HepG2 (cell line): ENCODE results near the gene PLXNA4. TPM values are rescaled to one million over a fixed set of nuclear protein-coding genes. Genes with fewer than 3 reads are reported as not detected.

Source experiments
- ATAC-seq: fragments of 200-7000 bp; cut with Tn5 transposase; 3 replicates; pipeline ENCODE4 v1.9.1; 2020; ENCODE audit warnings: mild to moderate bottlenecking, moderate library complexity
- BruUV-seq: library from RNA; stranded (reverse); fragments of 400-500 nt; replicated peaks from 2 replicates; lab custom pipeline; 2021; lab: Mats Ljungman, UMichigan
- CTCF ChIA-PET: fragments of 300-600 bp; formaldehyde crosslinking; extraction: SDS; loops from one replicate; lab custom pipeline; 2021; ENCODE audit warnings: low total read pairs, inconsistent platforms, low intra/inter-chr PET ratio; lab: Yijun Ruan, JAX
- POLR2A ChIA-PET: fragments of 350-600 bp; sonication (Branson Sonifier 250); formaldehyde crosslinking; loops from one replicate; lab custom pipeline; 2020; ENCODE audit warnings: antibody characterized with exemption, inconsistent platforms; lab: Yijun Ruan, JAX
- DNase-seq: peaks from one replicate; pipeline ENCODE4 v3.0.0-alpha.2; 2015; ENCODE audit warnings: low spot score
- FAIRE-seq: peaks from 3 replicates; lab custom pipeline; 2011; peaks lifted over from hg19 to GRCh38; lab: Jason Lieb, UNC
- H2AFZ ChIP-seq: one replicate; pipeline ENCODE4 v1.6.1; 2011; ENCODE audit warnings: low read length, inconsistent platforms
- H3K27ac ChIP-seq: fragments of 300-600 bp; 3 replicates; pipeline ENCODE4 v1.8.0; 2011; ENCODE audit warnings: mixed run types, mild to moderate bottlenecking, mixed read lengths, low read length, inconsistent platforms; ENCODE audit not compliant: insufficient read depth; ENCODE audit errors: extremely low read length
- H3K27me3 ChIP-seq, 2 experiments: fragments of 200-600 bp in 1 of 2; 2 replicates in 1 of 2; 3 replicates in 1 of 2; pipeline versions ENCODE4 v1.6.0 to v1.8.0; 2011; ENCODE audit warnings: low read length in 2 of 2, mild to moderate bottlenecking in 2 of 2, moderate library complexity in 2 of 2, inconsistent platforms in 1 of 2; ENCODE audit not compliant: insufficient read depth in 2 of 2, control insufficient read depth in 1 of 2
- H3K36me3 ChIP-seq, 2 experiments: fragments of 200-600 bp in 1 of 2; replicated peaks in 1 of 2; 2 replicates in 1 of 2; 3 replicates in 1 of 2; pipeline versions ENCODE4 v1.5.1 to v1.8.0; 2011; ENCODE audit warnings: low read length in 2 of 2, inconsistent platforms in 1 of 2; ENCODE audit not compliant: insufficient read depth in 2 of 2, control insufficient read depth in 1 of 2
- H3K4me1 ChIP-seq: 2 replicates; pipeline ENCODE4 v1.5.1; 2012; ENCODE audit warnings: low read length, inconsistent platforms; ENCODE audit not compliant: insufficient read depth
- H3K4me2 ChIP-seq: 2 replicates; pipeline ENCODE4 v1.6.0; 2011; ENCODE audit warnings: low read depth, low read length, inconsistent platforms
- H3K4me3 ChIP-seq, 3 experiments: fragments of 200-600 bp in 1 of 3; sonication (generic), shearing (Covaris generic) in 1 of 3; replicated peaks in 1 of 3; 2 replicates each; pipeline ENCODE4 v1.5.1; 2011 to 2016; ENCODE audit warnings: low read length in 3 of 3, inconsistent platforms in 2 of 3, low read depth in 2 of 3, mild to moderate bottlenecking in 2 of 3, control low read depth in 1 of 3, mixed read lengths in 1 of 3; ENCODE audit not compliant: insufficient read depth in 1 of 3
- H3K79me2 ChIP-seq: one replicate; pipeline ENCODE4 v1.6.1; 2011; ENCODE audit warnings: low read length, inconsistent platforms; ENCODE audit not compliant: insufficient read depth
- H3K9ac ChIP-seq: 2 replicates; pipeline ENCODE4 v1.6.0; 2011; ENCODE audit warnings: mild to moderate bottlenecking, low read depth, low read length, inconsistent platforms; ENCODE audit not compliant: insufficient read depth
- H3K9me3 ChIP-seq: 2 replicates; pipeline ENCODE4 v1.5.1; 2012; ENCODE audit warnings: mild to moderate bottlenecking, low read length
- H4K20me1 ChIP-seq: 2 replicates; pipeline ENCODE4 v1.6.0; 2011; ENCODE audit warnings: inconsistent platforms, mild to moderate bottlenecking, low read length, moderate library complexity; ENCODE audit not compliant: insufficient read depth
- CBX2 ChIP-seq, 2 experiments: fragments of 200-600 bp in 1 of 2; sonication (generic); formaldehyde crosslinking in 1 of 2; IDR thresholded peaks; 2 replicates each; pipeline versions ENCODE4 v1.7.0 to v1.8.1; 2018 to 2022; ENCODE audit warnings: low read depth in 2 of 2, low read length in 1 of 2, mild to moderate bottlenecking in 1 of 2, missing genetic modification reagents in 1 of 2
- CHD2 ChIP-seq: IDR thresholded peaks from 2 replicates; pipeline ENCODE4 v1.6.1; 2011; ENCODE audit warnings: low read depth, low read length, improper control_type of control experiment
- FOXK2 ChIP-seq: fragments of 450-650 bp; IDR thresholded peaks from 2 replicates; pipeline ENCODE4 v1.6.1; 2016
- FOXP1 ChIP-seq, 2 experiments: fragments of 450-650 bp in 1 of 2; IDR thresholded peaks; 2 replicates each; pipeline ENCODE4 v1.6.1; 2017 to 2018; ENCODE audit warnings: antibody characterized with exemption in 1 of 2
- GABPB1 ChIP-seq: IDR thresholded peaks from 2 replicates; pipeline ENCODE4 v1.6.1; 2016; ENCODE audit warnings: mild to moderate bottlenecking, missing genetic modification reagents, moderate library complexity, missing compliant biosample characterization
- JUN ChIP-seq: sonication (generic); formaldehyde crosslinking; IDR thresholded peaks from 2 replicates; pipeline ENCODE4 v1.4.0; 2020; ENCODE audit warnings: mild to moderate bottlenecking, missing genetic modification reagents
- MED1 ChIP-seq: sonication (generic); formaldehyde crosslinking; IDR thresholded peaks from 2 replicates; pipeline ENCODE4 v1.4.0; 2020; ENCODE audit warnings: missing genetic modification reagents
- RARA ChIP-seq: IDR thresholded peaks from 2 replicates; pipeline ENCODE4 v1.6.1; 2016; ENCODE audit warnings: missing genetic modification reagents, missing compliant biosample characterization
- ZBTB21 ChIP-seq: sonication (generic); formaldehyde crosslinking; IDR thresholded peaks from 2 replicates; pipeline ENCODE4 v1.4.0; 2020; ENCODE audit warnings: missing genetic modification reagents
- ZC3H13 ChIP-seq: sonication (generic); formaldehyde crosslinking; IDR thresholded peaks from 2 replicates; pipeline ENCODE4 v1.8.1; 2023; ENCODE audit warnings: mild to moderate bottlenecking, missing genetic modification reagents, moderate library complexity
- ZMYM2 ChIP-seq: sonication (generic); formaldehyde crosslinking; IDR thresholded peaks from 2 replicates; pipeline ENCODE4 v1.8.0; 2022; ENCODE audit warnings: mild to moderate bottlenecking, missing genetic modification reagents
- ZNF136 ChIP-seq: sonication (generic); formaldehyde crosslinking; IDR thresholded peaks from 2 replicates; pipeline ENCODE4 v1.8.1; 2022; ENCODE audit warnings: low read depth, mild to moderate bottlenecking, moderate library complexity, missing genetic modification reagents
- ZNF326 ChIP-seq: sonication (generic); formaldehyde crosslinking; IDR thresholded peaks from 2 replicates; pipeline ENCODE4 v1.4.0; 2020; ENCODE audit warnings: missing genetic modification reagents, borderline replicate concordance
- ZNF878 ChIP-seq: sonication (generic); formaldehyde crosslinking; IDR thresholded peaks from 2 replicates; pipeline ENCODE4 v1.8.1; 2023; ENCODE audit warnings: mild to moderate bottlenecking, missing genetic modification reagents, moderate library complexity
- ZNF883 ChIP-seq: sonication (generic); formaldehyde crosslinking; IDR thresholded peaks from 2 replicates; pipeline ENCODE4 v1.5.1; 2020; ENCODE audit warnings: mild to moderate bottlenecking, missing genetic modification reagents; ENCODE audit errors: not compliant biosample characterization
- ZSCAN20 ChIP-seq: sonication (generic); formaldehyde crosslinking; IDR thresholded peaks from 2 replicates; pipeline ENCODE4 v1.4.0; 2020; ENCODE audit warnings: missing genetic modification reagents, mild to moderate bottlenecking, borderline replicate concordance
- WGBS: methylation state at CpG from one replicate; pipeline ENCODE4 v1.1.6; 2017; ENCODE audit warnings: low lambda C conversion rate; 5-methylcytosine and 5-hydroxymethylcytosine counted together
- in situ Hi-C: cut with HindIII; loops from 2 replicates; pipeline ENCODE4 v1.10.0; 2017; ENCODE audit warnings: low pct_unique_long_range_greater_than_20kb; ENCODE audit not compliant: extremely low pct_ligation_motif_present
- intact Hi-C: fragments of 100-400 bp; cut with micrococcal nuclease; formaldehyde crosslinking; loops from one replicate; pipeline ENCODE4 v1.10.0; 2022; ENCODE audit not compliant: unreplicated experiment
- polyA plus RNA-seq, 8 experiments: library from polyadenylated mRNA; depleted of rRNA in 3 of 8; stranded (reverse) in 7 of 8; unstranded in 1 of 8; fragments of >200 nt; fragmentation: Illumina TruSeq in 4 of 8; extraction: Trizol in 4 of 8; gene quantifications; 2 replicates each; pipeline versions ENCODE4 v1.2.1 to v1.2.3, GENCODE V29; 2011 to 2016; ENCODE audit warnings: low read depth in 4 of 8, missing spikeins in 1 of 8, mixed read lengths in 1 of 8; ENCODE audit not compliant: insufficient read depth in 1 of 8
- total RNA-seq, 5 experiments: library from RNA; depleted of rRNA; stranded (reverse); fragments of >200 nt; fragmentation: Illumina TruSeq; extraction: Trizol; gene quantifications; 2 replicates each; pipeline ENCODE4 v1.2.3, GENCODE V29; 2016; ENCODE audit warnings: low read depth in 1 of 5
- TF ChIP-seq, protein P1 (sequence below): fragments of 450-650 bp; IDR thresholded peaks from 2 replicates; pipeline ENCODE4 v1.6.1; 2017; ENCODE audit warnings: mild to moderate bottlenecking

The PLXNA4 gene
- total and polyA plus RNA-seq, 2 of the 13 experiments (the other 11 are each of a cell fraction or from before 2014, with no cell fraction given), result 0.01 to 0.04 TPM

DNA sequence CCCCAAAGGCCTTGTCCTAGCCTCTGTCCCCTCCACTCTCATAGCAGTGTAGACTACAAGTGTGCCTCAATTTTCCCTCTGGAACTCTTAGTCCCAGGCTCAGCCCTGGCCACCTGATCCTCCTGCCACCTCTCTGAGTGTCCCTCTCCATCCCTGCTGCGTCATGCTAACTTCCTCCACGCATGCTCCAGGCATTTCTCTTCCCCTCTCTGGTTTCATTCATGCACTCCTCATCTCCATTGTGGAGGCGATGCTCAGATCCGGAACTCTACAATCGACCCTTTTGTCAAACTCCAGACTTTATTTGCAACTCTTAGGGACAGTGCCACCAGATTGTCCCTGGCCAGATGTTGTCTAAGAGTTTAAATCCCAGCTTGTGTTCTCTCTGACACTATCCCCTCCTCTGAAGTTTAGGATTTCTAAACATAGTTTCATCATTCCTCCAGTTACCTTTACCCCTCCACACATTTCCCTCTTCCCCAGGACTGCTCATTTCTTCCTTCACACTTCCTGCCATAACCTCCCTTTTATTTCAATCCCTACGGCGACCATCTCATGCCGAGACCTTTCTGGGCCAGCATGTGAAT is 492.6 kb downstream of the PLXNA4 start (continued):
- no peak for TF ChIP-seq ZMYM2
- no peak for TF ChIP-seq CBX2 (IDR thresholded peaks at IDR 0.05; ENCODE audit: low read depth, low read length)
- no peak for TF ChIP-seq CBX2 (CRISPR knock-in tag; IDR thresholded peaks at IDR 0.05; ENCODE audit: low read depth)
- TF ChIP-seq ZSCAN20 (CRISPR knock-in tag), result no peak
- no peak for TF ChIP-seq ZNF883 (CRISPR knock-in tag)
- TF ChIP-seq CHD2, result no peak
- TF ChIP-seq GABPB1 (CRISPR knock-in tag), result no peak
- no peak for TF ChIP-seq ZC3H13 (CRISPR knock-in tag)
- TF ChIP-seq ZBTB21 (CRISPR knock-in tag), result no peak

DNA sequence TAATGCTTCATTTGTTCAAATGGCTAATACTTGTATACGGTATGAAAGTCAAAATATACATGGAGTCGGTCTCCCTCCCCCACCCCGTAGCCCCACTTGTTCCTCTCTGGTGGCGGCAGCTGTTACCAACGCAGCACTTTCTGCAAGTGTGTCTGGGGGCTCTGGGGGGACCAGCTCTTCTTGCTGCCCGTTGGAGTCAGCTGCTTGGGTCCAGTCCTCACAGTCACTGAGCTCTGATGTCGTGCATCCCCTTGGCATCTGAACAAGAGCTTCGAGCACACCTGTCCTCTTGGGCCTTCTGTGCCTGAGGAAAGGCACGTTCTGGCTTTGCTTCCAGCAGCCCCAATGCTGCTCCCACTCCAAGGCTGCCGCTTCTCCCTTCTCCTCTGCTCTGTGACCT is 493.1 kb downstream of the PLXNA4 start:
- WGBS, result 40% methylated on average over 7 of the region's 10 CpGs
- H3K27me3 ChIP-seq, result peaks cover 0 to 16% of the 10 kb centered on the region in 2 experiments; a peak in 3 of 5 replicates
- no peak overlapping the region for H3K9ac ChIP-seq
- no peak for ATAC-seq
- intact Hi-C loops, result no loop called here
- no peak overlapping the region for H3K27ac ChIP-seq
- no peak overlapping the region for H3K4me3 ChIP-seq
- no peaks in the 10 kb centered on the region for H3K79me2 ChIP-seq
- BruUV-seq, result no TSS peak
- POLR2A ChIA-PET, result no interaction called here
- CTCF ChIA-PET, result no interaction called here
- no peak overlapping the region for H2AFZ ChIP-seq
- in situ Hi-C loops, result no loop called here
- no peaks in the 10 kb centered on the region for H3K9me3 ChIP-seq
- H4K20me1 ChIP-seq, result no peaks in the 10 kb centered on the region
- H3K36me3 ChIP-seq, result no peaks in the 10 kb centered on the region
- no peak for DNase-seq
- 0 out of 2 replicates have a peak, but pooled peaks cover 5% of the 10 kb centered on the region for H3K4me1 ChIP-seq
- H3K4me2 ChIP-seq, result no peak overlapping the region
- no peak for FAIRE-seq
- TF ChIP-seq JUN, result no peak
- no peak for TF ChIP-seq MED1 (CRISPR knock-in tag)
- TF ChIP-seq, protein P1, sequence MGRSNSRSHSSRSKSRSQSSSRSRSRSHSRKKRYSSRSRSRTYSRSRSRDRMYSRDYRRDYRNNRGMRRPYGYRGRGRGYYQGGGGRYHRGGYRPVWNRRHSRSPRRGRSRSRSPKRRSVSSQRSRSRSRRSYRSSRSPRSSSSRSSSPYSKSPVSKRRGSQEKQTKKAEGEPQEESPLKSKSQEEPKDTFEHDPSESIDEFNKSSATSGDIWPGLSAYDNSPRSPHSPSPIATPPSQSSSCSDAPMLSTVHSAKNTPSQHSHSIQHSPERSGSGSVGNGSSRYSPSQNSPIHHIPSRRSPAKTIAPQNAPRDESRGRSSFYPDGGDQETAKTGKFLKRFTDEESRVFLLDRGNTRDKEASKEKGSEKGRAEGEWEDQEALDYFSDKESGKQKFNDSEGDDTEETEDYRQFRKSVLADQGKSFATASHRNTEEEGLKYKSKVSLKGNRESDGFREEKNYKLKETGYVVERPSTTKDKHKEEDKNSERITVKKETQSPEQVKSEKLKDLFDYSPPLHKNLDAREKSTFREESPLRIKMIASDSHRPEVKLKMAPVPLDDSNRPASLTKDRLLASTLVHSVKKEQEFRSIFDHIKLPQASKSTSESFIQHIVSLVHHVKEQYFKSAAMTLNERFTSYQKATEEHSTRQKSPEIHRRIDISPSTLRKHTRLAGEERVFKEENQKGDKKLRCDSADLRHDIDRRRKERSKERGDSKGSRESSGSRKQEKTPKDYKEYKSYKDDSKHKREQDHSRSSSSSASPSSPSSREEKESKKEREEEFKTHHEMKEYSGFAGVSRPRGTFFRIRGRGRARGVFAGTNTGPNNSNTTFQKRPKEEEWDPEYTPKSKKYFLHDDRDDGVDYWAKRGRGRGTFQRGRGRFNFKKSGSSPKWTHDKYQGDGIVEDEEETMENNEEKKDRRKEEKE, result no peak
- no peak for TF ChIP-seq ZNF878 (CRISPR knock-in tag)
- TF ChIP-seq FOXP1 (IDR thresholded peaks at IDR 0.05), result no peak
- no peak for TF ChIP-seq FOXP1 (CRISPR knock-in tag; IDR thresholded peaks at IDR 0.05)
- no peak for TF ChIP-seq ZNF326
- no peak for TF ChIP-seq RARA (CRISPR knock-in tag)
- no peak for TF ChIP-seq ZNF136
- TF ChIP-seq FOXK2, result no peak
